Fibroblast of lung (primary cell): ENCODE measurements around the gene MGAT1.

ENCODE experiments used
- EZH2 ChIP-seq: IDR thresholded peaks from 2 replicates; pipeline ENCODE4 v1.5.1; 2012; ENCODE audit warnings: low read length, control low read depth, mild to moderate bottlenecking; ENCODE audit errors: missing control alignments
- TF ChIP-seq, protein P1 (sequence below), 2 donors: IDR thresholded peaks in 1 of 2; conservative IDR thresholded peaks in 1 of 2; 1 replicate in 1 of 2; 2 replicates in 1 of 2; pipeline ENCODE4 v1.5.1; 2011 to 2012; ENCODE audit warnings: low read length in 2 of 2, control low read depth in 1 of 2, inconsistent platforms in 1 of 2, low read depth in 1 of 2, mild to moderate bottlenecking in 1 of 2

- TF ChIP-seq, protein P1, sequence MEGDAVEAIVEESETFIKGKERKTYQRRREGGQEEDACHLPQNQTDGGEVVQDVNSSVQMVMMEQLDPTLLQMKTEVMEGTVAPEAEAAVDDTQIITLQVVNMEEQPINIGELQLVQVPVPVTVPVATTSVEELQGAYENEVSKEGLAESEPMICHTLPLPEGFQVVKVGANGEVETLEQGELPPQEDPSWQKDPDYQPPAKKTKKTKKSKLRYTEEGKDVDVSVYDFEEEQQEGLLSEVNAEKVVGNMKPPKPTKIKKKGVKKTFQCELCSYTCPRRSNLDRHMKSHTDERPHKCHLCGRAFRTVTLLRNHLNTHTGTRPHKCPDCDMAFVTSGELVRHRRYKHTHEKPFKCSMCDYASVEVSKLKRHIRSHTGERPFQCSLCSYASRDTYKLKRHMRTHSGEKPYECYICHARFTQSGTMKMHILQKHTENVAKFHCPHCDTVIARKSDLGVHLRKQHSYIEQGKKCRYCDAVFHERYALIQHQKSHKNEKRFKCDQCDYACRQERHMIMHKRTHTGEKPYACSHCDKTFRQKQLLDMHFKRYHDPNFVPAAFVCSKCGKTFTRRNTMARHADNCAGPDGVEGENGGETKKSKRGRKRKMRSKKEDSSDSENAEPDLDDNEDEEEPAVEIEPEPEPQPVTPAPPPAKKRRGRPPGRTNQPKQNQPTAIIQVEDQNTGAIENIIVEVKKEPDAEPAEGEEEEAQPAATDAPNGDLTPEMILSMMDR (conservative IDR thresholded peaks at IDR 0.05 in 1 of 2, IDR thresholded peaks at IDR 0.05 in 1 of 2; ENCODE audit: low read depth in 1 of 2, low read length in 2 of 2), result no peak
- TF ChIP-seq EZH2, result no peak
These were observed 66.1 kb downstream of the MGAT1 start for GRCh38 chr5:180736536-180736935.
